Measurements from ENCODE around the gene PHTF1.

GRCh38 chr1:113792986-113793385, 33.7 kb upstream of the PHTF1 start:
- no peak for TF ChIP-seq CTCF (IDR thresholded peaks at IDR 0.05)
- no peak for TF ChIP-seq POLR2A (IDR thresholded peaks at IDR 0.05)
